ENCODE measurements around the gene IGSF8. TPM values are rescaled to one million over a fixed set of nuclear protein-coding genes. Genes with fewer than 3 reads are reported as not detected.

The IGSF8 gene
- polyA plus RNA-seq, 2 of the 4 experiments (the other 2 are of a cell fraction): 7.3 to 7.8 TPM

GRCh38 chr1:160074865-160075264, 23.6 kb downstream of the IGSF8 start:
- TF ChIP-seq CTCF (IDR thresholded peaks at IDR 0.05) (no peak), CHD2 (IDR thresholded peaks at IDR 0.05; ENCODE audit: low read length, partially characterized antibody) (no peak), KDM5A (IDR thresholded peaks at IDR 0.05) (no peak), SMC3 (IDR thresholded peaks at IDR 0.05) (no peak), JUN (IDR thresholded peaks at IDR 0.05) (no peak)
- TF ChIP-seq, protein P1, sequence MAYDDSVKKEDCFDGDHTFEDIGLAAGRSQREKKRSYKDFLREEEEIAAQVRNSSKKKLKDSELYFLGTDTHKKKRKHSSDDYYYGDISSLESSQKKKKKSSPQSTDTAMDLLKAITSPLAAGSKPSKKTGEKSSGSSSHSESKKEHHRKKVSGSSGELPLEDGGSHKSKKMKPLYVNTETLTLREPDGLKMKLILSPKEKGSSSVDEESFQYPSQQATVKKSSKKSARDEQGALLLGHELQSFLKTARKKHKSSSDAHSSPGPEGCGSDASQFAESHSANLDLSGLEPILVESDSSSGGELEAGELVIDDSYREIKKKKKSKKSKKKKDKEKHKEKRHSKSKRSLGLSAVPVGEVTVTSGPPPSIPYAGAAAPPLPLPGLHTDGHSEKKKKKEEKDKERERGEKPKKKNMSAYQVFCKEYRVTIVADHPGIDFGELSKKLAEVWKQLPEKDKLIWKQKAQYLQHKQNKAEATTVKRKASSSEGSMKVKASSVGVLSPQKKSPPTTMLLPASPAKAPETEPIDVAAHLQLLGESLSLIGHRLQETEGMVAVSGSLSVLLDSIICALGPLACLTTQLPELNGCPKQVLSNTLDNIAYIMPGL (CRISPR knock-in tag; IDR thresholded peaks at IDR 0.05; ENCODE audit: borderline replicate concordance): no peak
- Histone ChIP-seq H3K4me2 (no peak overlapping the region), H3K4me1 (no peaks in the 10 kb centered on the region), H3K27ac (no peak overlapping the region), H3K9me3 (no peaks in the 10 kb centered on the region), H3K4me3 (no peak overlapping the region)
- ChIA-PET POLR2A (no interaction called here), CTCF (interaction anchor here (1.3 to 30.0 kb wide), 3 partner anchors 9 to 177 kb away, joined by 5 to 409 read pairs (median 258); partner anchors contain the start of gene KCNJ9)
- FAIRE-seq (no peak), ATAC-seq (no peak), DNase-seq (ENCODE audit: low read depth in 1 of 2, low spot score in 1 of 2) (no peak)
- WGBS (ENCODE audit: missing lambda C conversion rate): 22% methylated on average over 4 of the region's 4 CpGs

GRCh38 chr1:160071289-160071688, 27.1 kb downstream of the IGSF8 start:
- TF ChIP-seq ZNF302 (CRISPR knock-in tag; IDR thresholded peaks at IDR 0.05) (no peak), CHD2 (IDR thresholded peaks at IDR 0.05; ENCODE audit: low read length, partially characterized antibody) (no peak), HEYL (CRISPR knock-in tag; IDR thresholded peaks at IDR 0.05) (no peak), RARB (CRISPR knock-in tag; IDR thresholded peaks at IDR 0.05) (no peak), BHLHE40 (IDR thresholded peaks at IDR 0.05; ENCODE audit: low read depth, low read length) (no peak), HDAC2 (IDR thresholded peaks at IDR 0.05) (no peak), EHMT2 (IDR thresholded peaks at IDR 0.05; ENCODE audit: low read depth) (no peak), SREBF2 (IDR thresholded peaks at IDR 0.05) (no peak), PHF8 (IDR thresholded peaks at IDR 0.05; ENCODE audit: borderline replicate concordance, low read depth) (no peak), USF2 (IDR thresholded peaks at IDR 0.05) (no peak), POLR2A (IDR thresholded peaks at IDR 0.05; ENCODE audit: low read length) (no peak), SMC3 (IDR thresholded peaks at IDR 0.05) (no peak), KDM5A (IDR thresholded peaks at IDR 0.05) (no peak), GATA3 (IDR thresholded peaks at IDR 0.05; ENCODE audit: borderline replicate concordance) (no peak)
- TF ChIP-seq, protein P1 (CRISPR knock-in tag; IDR thresholded peaks at IDR 0.05; ENCODE audit: borderline replicate concordance): no peak
- TF ChIP-seq, protein P2, sequence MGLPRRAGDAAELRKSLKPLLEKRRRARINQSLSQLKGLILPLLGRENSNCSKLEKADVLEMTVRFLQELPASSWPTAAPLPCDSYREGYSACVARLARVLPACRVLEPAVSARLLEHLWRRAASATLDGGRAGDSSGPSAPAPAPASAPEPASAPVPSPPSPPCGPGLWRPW (IDR thresholded peaks at IDR 0.05): no peak
- Histone ChIP-seq H3K4me2 (no peak overlapping the region), H3K4me1 (no peaks in the 10 kb centered on the region), H3K27ac (no peak overlapping the region), H3K4me3 (no peak overlapping the region), H3K9me3 (no peaks in the 10 kb centered on the region)
- ChIA-PET CTCF (interaction anchor here (1.2 to 30.0 kb wide), 4 partner anchors 12 to 30 kb away, joined by 4 to 409 read pairs (median 11); partner anchors contain the start of gene KCNJ9), POLR2A (no interaction called here)
- DNase-seq (ENCODE audit: low read depth in 1 of 2, low spot score in 1 of 2): no peak
- no peak for ATAC-seq
- FAIRE-seq: no peak
- WGBS (ENCODE audit: missing lambda C conversion rate): 66% methylated on average over 5 of the region's 5 CpGs

All from A549 (cell line).